Activated CD4-positive, alpha-beta memory T cell treated with anti-CD3 and anti-CD28 coated beads, Interleukin-2, amount 10 ng/mL, durations not matched to agents 7 days and 5 days (primary cell): ENCODE data around the gene ATAD3C. TPM values are rescaled to one million over a fixed set of nuclear protein-coding genes. Genes with fewer than 3 reads are reported as not detected.
"Not testable (repeated sequence)": the region's sequence is repeated elsewhere in the genome, so short reads cannot be mapped to it uniquely, and the experiment has no call there.

ENCODE experiments used
- CTCF ChIA-PET: fragments of 350-600 bp; sonication (Branson Sonifier 250); formaldehyde crosslinking; loops from one replicate; lab custom pipeline; 2021; ENCODE audit warnings: antibody characterized with exemption, inconsistent platforms; lab: Charles Lee
- POLR2A ChIA-PET: fragments of 350-600 bp; sonication (Branson Sonifier 250); formaldehyde crosslinking; loops from one replicate; lab custom pipeline; 2021; ENCODE audit warnings: antibody characterized with exemption; lab: Charles Lee
- DNase-seq: peaks from one replicate; pipeline ENCODE4 v3.0.0-alpha.2; 2020
- H3K27ac Mint-ChIP-seq: one replicate; pipeline ENCODE4 v1.8.0; 2021; ENCODE audit warnings: mild to moderate bottlenecking, mixed read lengths
- H3K27me3 Mint-ChIP-seq: one replicate; pipeline ENCODE4 v1.8.0; 2021; ENCODE audit warnings: mixed read lengths
- H3K36me3 Mint-ChIP-seq: one replicate; pipeline ENCODE4 v1.8.0; 2021; ENCODE audit warnings: low read depth, mixed read lengths
- H3K4me1 Mint-ChIP-seq: one replicate; pipeline ENCODE4 v1.8.0; 2021; ENCODE audit warnings: mixed read lengths
- H3K4me3 Mint-ChIP-seq: one replicate; pipeline ENCODE4 v1.8.0; 2021; ENCODE audit warnings: mild to moderate bottlenecking, mixed read lengths
- H3K9me3 Mint-ChIP-seq: one replicate; pipeline ENCODE4 v1.8.0; 2021; ENCODE audit warnings: mixed read lengths
- total RNA-seq, 2 experiments: library from RNA; stranded (reverse); gene quantifications; one replicate each; pipeline ENCODE4 v1.2.3, GENCODE V29; 2021

Gene ATAD3C
- total RNA-seq, 2 experiments from 2014 or later = 0.98 to 1.4 TPM

DNA sequence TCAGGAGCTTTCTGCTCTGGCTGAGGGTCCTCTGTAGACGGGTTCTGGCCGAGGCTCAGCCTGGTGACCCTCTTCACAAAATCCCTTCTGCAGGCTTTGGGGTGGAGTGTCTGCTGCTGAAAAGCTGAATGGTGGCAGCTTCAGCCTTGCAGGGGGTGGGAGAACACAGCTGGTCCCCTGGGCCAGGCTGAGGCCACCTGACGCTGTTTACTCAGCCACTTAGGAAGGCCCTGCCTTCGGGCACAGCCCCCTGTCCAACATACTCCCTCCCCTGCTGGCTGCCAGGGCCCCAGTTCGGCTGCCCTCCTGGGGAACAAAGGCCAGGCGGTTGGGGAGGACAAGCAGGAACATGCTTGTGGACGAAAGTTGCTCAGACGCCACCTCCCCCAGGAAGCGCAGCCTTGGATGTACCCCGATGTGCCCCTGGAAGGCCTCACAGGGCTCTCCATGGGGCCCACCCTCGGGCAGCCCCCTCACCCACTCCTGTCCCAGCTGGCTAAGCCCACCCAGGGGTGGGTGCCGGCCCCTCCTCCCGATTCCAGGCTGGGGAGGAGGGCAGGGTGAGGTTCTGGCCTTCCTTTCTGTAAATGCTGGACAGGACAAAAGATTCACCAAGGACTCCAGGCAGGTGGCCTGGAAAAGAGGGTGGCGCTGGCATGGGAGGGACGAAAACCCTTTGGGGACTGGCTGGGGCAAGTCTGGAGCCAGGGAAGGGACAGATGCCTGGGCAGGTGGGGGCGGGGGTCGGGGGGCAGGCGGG, 28.2 kb upstream of the ATAD3C start, which contains the start of gene ANKRD65:
Gene ANKRD65 (minus strand): TSS at position 130 of the 760 bp plus-strand sequence. CDS start 271 bp downstream, outside the sequence.
- DNase-seq = no peak
- H3K4me3 Mint-ChIP-seq = no peak within 1 kb of the TSS
- POLR2A ChIA-PET = interaction anchor here (1.2 kb wide), 1 partner anchor 14 kb away, joined by 4 read pairs; no protein-coding TSS in a partner anchor
- peaks cover 24% of the 10 kb centered on the region for H3K4me1 Mint-ChIP-seq
- no peaks in the 10 kb centered on the region for H3K36me3 Mint-ChIP-seq
- no peak within 1 kb of the TSS for H3K27ac Mint-ChIP-seq
- peaks cover 19% of the 10 kb centered on the region for H3K27me3 Mint-ChIP-seq
- CTCF ChIA-PET = no interaction called here
- H3K9me3 Mint-ChIP-seq = no peaks in the 10 kb centered on the region

DNA sequence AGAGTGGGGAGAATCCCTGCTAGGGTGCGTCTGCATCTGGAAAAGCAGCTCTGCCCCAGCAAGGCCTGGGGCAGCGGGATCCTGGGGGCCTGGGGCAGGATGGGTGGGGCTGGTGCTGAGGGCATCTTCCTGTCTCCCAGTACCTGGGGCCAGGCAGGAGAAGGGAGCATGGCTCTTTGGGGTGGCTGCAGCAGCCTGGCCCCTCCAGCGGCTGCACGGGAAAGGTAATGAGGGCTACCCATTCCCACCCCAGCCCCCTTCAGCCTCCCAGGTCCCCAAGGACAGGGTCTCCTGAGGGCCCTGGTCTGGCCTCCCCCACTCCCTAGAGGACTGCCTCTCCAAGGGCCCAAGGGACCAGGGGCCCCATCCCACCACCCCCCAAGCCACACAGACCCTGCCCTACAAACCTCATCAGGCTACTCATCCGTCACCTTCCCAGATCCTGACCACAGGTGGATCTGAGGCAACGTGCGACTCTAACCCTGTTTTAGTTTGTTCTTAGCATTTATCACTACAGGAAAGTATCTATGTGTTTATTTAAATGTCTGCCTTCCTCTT, 27.5 kb upstream of the ATAD3C start:
- POLR2A ChIA-PET = no interaction called here
- H3K27me3 Mint-ChIP-seq = peaks cover 20% of the 10 kb centered on the region
- CTCF ChIA-PET = no interaction called here

DNA sequence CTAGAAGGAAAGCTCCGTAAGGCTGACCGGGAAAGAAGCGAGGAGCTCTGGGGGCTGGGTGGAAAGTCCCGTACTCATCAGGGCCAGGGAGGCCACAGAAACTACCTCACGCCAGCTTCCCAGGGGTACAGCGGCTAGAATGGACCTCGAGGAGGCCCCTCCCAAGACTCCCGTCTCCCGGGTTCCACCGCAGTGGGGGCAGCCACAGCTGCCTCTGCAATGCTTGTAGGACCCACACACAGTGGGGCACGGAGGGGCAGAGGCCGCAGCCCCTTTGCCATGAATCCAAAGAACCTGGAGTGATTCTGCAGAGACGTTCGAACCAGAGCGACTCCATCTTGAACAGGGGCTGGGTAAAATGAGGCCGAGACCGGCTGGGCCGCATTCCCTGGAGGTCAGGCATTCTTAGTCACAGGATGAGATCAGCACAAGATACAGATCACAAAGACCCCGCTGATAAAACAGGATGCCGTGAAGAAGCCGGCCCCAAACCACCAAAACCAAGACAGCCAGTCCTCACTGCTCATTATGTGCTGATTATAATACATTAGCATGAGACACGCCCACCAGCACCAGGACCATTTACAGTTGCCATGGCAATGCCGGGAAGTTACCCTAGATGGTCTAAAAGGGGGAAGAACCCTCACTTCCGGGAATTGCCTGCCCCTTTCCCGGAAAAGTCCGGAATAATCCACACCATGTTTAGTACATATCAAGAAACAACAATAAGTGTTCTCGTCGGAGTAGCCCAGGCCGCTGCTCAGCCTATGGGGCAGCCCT, 26.8 kb upstream of the ATAD3C start:
- ChIA-PET CTCF (no interaction called here), POLR2A (no interaction called here)
- peaks cover 21% of the 10 kb centered on the region for H3K4me1 Mint-ChIP-seq

More for the DNA sequence above, 27.5 kb upstream of the ATAD3C start:
- no peak overlapping the region for H3K4me3 Mint-ChIP-seq
- H3K36me3 Mint-ChIP-seq = no peaks in the 10 kb centered on the region
- no peak overlapping the region for H3K27ac Mint-ChIP-seq
- no peak for DNase-seq
- no peaks in the 10 kb centered on the region for H3K9me3 Mint-ChIP-seq
- H3K4me1 Mint-ChIP-seq = peaks cover 24% of the 10 kb centered on the region

DNA sequence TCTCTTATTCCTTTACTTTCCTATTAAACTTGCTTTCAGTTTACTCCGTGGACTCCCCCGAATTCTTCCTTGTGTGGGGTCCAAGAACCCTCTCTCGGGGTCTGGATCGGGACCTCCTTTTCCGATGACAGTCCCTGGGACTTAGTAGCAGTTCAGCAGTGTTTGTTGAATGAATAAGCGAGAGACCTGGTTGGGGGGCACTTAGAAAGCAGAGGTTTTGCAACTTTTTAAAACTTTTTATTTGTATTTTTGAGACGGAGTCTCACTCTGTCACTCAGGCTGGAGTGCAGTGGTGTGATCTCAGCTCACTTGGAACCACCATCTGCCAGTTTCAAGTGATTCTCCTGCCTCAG, 26.3 kb upstream of the ATAD3C start:
- Mint-ChIP-seq H3K36me3 (no peaks in the 10 kb centered on the region), H3K4me3 (no peak overlapping the region), H3K27ac (no peak overlapping the region), H3K27me3 (peaks cover 20% of the 10 kb centered on the region), H3K4me1 (peaks cover 15% of the 10 kb centered on the region), H3K9me3 (no peaks in the 10 kb centered on the region)
- ChIA-PET CTCF (no interaction called here), POLR2A (no interaction called here)
- DNase-seq = no peak

More for the DNA sequence above, 26.8 kb upstream of the ATAD3C start:
- Mint-ChIP-seq H3K4me3 (no peak overlapping the region), H3K36me3 (no peaks in the 10 kb centered on the region), H3K27ac (no peak overlapping the region), H3K27me3 (peaks cover 20% of the 10 kb centered on the region), H3K9me3 (no peaks in the 10 kb centered on the region)
- DNase-seq = no peak

DNA sequence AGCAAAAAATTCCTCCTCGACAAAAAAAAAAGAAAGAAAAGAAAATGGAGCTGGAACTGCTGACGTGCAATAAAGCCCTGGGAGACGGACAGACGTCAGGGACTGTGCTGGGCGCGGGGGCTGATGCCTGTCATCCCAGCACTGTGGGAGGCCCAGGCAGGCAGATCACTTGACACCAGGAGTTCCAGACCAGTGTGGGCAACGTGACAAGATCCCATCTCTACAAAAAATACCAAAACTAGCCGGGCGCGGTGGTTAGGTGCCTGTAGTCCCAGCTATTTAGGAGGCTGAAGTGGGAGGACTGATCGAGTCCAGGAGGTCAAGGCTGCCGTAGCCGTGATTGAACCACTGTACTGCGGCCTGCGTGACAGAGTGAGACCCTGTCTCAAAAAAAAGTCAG, 24.8 kb upstream of the ATAD3C start:
- Mint-ChIP-seq H3K4me3 (no peak overlapping the region), H3K27ac (no peak overlapping the region), H3K4me1 (peaks cover 11% of the 10 kb centered on the region), H3K9me3 (no peaks in the 10 kb centered on the region), H3K36me3 (no peaks in the 10 kb centered on the region), H3K27me3 (peaks cover 25% of the 10 kb centered on the region)
- ChIA-PET CTCF (no interaction called here), POLR2A (interaction anchor here (1.2 kb wide), 1 partner anchor 25 kb away, joined by 4 read pairs; the partner anchor contains the start of gene CCNL2)
- no peak for DNase-seq

DNA sequence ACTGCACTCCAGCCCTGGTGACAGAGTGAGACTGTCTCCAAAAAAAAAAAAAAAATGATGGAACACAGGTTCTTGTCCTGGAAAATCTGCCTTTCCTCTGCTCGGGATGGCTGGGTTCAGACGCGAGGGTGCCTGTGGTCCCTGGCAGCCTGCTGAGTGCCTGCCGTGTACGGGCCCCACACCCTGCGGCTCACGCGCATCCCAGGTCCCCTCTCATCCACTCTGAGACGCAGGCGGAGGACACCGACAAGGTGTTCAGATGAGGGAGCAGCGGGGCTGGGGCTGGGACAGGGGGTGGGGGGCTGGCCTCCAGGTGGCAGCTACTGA, 24.1 kb upstream of the ATAD3C start:
- Mint-ChIP-seq H3K27me3 (peaks cover 28% of the 10 kb centered on the region), H3K27ac (no peak overlapping the region), H3K4me1 (peaks cover 11% of the 10 kb centered on the region), H3K4me3 (no peak overlapping the region), H3K9me3 (no peaks in the 10 kb centered on the region), H3K36me3 (no peaks in the 10 kb centered on the region)
- ChIA-PET CTCF (no interaction called here), POLR2A (no interaction called here)
- no peak for DNase-seq

DNA sequence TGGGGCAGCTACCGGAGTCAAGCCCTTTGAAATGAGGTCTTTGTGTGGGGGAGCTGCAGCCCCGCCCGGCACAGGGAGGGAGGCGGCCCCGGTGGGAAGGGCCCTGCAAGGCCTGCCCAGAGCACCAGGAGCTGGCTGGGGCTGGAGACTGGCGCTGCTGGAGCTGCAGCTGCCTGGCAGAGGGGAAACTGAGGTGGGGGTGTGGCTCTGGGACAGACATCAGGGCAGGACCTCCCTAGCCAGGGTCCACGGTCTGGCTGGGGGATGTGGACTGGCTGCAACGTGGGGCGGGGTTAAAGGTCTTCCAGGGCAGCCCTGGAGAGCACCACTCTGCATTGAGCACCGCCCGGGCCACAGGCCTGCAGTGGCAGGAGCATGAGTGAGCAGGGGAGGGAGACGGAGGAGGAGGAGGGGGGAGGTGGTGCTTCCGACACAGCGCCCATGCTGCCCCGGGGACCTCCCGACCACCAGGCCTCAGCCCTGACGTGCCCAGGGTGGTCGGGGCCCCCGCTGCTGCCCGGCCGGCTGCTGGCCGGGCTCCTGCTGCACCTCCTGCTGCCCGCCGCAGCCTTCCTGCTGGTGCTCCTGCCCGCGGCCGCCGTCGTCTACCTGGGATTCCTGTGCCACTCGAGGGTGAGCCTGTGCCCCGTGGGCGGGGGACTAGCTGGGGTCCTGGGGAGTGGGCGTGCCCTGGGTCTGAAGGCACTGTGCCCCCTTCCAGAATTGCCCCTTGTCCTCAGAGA, 23.6 kb upstream of the ATAD3C start:
- Mint-ChIP-seq H3K27ac (no peak overlapping the region), H3K27me3 (peaks cover 28% of the 10 kb centered on the region), H3K9me3 (no peaks in the 10 kb centered on the region), H3K4me3 (no peak overlapping the region), H3K4me1 (peaks cover 11% of the 10 kb centered on the region), H3K36me3 (no peaks in the 10 kb centered on the region)
- no peak for DNase-seq
- ChIA-PET POLR2A (no interaction called here), CTCF (no interaction called here)

DNA sequence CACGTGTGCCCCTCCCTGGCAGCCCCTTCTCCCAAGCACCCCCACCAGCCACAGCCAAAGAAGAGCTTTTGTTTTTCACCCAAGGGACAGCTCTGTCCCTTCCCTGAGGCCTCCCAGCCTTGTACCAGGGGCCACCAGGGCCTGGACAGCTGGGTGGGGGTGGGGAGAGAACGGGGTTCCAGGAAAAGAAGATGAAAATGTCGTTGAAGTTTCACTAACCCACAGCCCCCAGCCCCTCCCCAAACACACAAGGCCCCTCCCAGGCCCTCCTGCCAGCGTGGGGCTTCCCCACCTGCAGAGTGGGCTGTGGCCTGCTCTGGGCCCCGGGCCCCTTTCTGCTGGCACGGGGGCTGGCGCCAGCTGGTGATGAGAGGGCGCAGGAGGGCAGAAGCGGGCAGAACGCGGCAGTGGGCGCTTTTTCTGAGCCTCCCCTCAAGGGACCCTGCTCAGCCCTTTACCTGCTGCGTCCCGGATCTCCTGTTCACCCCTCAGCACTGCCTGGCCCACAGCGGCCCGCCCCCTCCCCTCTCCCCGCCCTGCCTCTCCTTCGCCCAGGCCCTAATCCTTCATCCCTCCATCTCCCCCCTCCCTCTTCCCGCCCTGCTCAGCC, 22.9 kb upstream of the ATAD3C start:
- H3K9me3 Mint-ChIP-seq = no peaks in the 10 kb centered on the region
- H3K36me3 Mint-ChIP-seq = no peaks in the 10 kb centered on the region
- H3K4me3 Mint-ChIP-seq = no peak overlapping the region
- ChIA-PET CTCF (no interaction called here), POLR2A (no interaction called here)
- H3K4me1 Mint-ChIP-seq = peaks cover 11% of the 10 kb centered on the region
- peaks cover 25% of the 10 kb centered on the region for H3K27me3 Mint-ChIP-seq
- H3K27ac Mint-ChIP-seq = no peak overlapping the region
- DNase-seq = no peak

DNA sequence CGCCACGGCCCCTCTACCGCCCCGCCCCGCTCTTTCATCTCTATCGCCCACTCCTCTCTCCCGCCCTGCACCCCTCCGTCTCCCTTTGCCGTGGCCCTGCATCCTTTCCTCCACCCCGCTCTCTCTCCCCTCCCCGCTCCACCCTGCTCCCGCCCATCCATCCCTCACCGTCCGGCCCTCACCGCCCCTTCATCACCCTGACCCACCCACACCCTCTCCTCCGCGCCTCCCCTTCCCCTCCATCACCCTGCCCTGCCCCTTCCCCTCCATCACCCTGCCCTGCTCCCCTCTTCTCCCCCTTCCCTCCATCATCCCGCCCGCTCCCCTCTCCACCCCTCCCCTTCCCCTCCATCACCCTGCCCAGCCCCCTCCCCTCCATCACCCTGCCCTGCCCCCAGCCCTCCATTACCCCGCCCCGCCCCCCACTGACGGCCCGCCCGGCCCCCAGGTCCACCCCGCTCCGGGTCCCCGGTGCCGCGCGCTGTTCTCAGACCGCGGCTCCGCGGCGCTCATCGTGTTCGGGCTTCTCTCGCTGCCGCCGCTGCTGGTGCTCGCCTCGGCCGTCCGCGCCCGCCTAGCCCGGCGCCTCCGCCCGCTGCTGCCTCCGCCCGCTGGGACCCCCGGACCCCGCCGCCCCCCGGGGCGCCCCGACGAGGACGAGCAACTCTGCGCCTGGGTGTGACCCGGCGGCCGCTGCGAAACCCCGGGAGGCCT, 22.2 kb upstream of the ATAD3C start:
- ChIA-PET CTCF (no interaction called here), POLR2A (no interaction called here)
- Mint-ChIP-seq H3K36me3 (no peaks in the 10 kb centered on the region), H3K4me3 (no peak overlapping the region), H3K27ac (no peak overlapping the region), H3K9me3 (no peaks in the 10 kb centered on the region), H3K4me1 (peaks cover 11% of the 10 kb centered on the region), H3K27me3 (peaks cover 23% of the 10 kb centered on the region)
- DNase-seq = no peak

DNA sequence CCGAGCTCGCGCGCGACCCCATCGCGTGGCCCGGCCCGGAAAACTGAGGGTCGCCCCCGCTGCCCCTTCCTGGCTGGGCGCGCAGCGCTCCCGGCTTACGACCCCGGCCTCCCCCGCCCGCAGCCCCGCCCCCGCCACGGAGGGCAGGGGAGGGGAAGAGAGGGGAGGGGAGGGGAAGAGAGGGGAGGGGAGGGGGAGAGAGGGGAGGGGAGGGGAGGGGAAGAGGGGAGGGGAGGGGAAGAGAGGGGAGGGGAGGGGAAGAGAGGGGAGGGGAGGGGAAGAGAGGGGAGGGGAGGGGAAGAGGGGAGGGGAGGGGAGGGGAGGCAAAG, 21.7 kb upstream of the ATAD3C start:
- H3K4me1 Mint-ChIP-seq = peaks cover 5% of the 10 kb centered on the region
- no peak for DNase-seq
- POLR2A ChIA-PET = no interaction called here
- H3K36me3 Mint-ChIP-seq = no peaks in the 10 kb centered on the region
- peaks cover 21% of the 10 kb centered on the region for H3K27me3 Mint-ChIP-seq
- H3K27ac Mint-ChIP-seq = no peak overlapping the region
- CTCF ChIA-PET = no interaction called here
- H3K9me3 Mint-ChIP-seq = no peaks in the 10 kb centered on the region
- H3K4me3 Mint-ChIP-seq = no peak overlapping the region

DNA sequence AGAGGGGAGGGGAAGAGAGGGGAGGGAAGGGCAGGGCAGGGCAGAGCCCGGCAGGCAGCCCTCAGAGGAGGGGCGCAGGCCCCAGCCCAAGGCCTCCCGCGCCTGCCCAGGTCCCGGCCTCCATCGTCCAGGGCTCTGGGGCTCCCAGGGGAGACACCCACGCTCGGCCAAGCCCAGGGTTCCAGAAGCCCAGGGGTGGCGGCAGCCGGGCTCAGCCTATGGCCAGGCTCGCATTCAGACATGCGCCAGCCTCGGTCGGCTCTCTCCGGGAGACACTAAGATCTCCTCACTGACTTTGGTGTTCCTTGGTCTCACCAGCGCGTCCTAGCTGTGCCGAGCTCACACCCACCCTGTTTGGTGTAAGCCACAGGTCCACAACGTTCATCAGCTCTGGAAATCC, 21.3 kb upstream of the ATAD3C start:
- peaks cover 4% of the 10 kb centered on the region for H3K4me1 Mint-ChIP-seq
- ChIA-PET CTCF (no interaction called here), POLR2A (interaction anchor here (1.3 kb wide), 1 partner anchor 22 kb away, joined by 3 read pairs; the partner anchor contains the start of gene MRPL20)
- peaks cover 21% of the 10 kb centered on the region for H3K27me3 Mint-ChIP-seq
- no peak overlapping the region for H3K27ac Mint-ChIP-seq
- H3K36me3 Mint-ChIP-seq = no peaks in the 10 kb centered on the region
- H3K4me3 Mint-ChIP-seq = no peak overlapping the region
- no peak for DNase-seq
- H3K9me3 Mint-ChIP-seq = no peaks in the 10 kb centered on the region

DNA sequence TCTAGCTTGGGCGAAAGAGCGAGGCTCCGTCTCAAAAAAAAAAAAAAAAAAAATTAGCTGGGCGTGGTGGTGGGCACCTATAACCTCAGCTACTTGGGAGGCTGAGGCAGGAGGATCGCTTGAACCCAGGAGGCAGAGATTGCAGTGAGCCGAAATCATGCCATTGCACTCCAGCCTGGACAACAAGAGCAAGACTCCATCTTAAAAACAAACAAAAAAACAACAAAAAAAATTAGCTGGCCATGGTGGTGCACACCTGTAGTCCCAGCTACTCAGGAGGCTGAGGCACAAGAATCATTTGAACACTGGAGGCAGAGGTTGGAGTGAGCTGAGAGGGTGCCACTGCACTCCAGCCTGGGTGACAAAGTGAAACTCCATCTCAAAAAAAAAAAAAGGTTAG, 20.5 kb upstream of the ATAD3C start:
- H3K27ac Mint-ChIP-seq, DNase-seq, CTCF ChIA-PET, H3K36me3 Mint-ChIP-seq, H3K4me3 Mint-ChIP-seq, H3K9me3 Mint-ChIP-seq, H3K4me1 Mint-ChIP-seq: not testable (repeated sequence)
- POLR2A ChIA-PET = interaction anchor here (0.6 to 1.3 kb wide), 2 partner anchors 9 to 23 kb away, joined by 3 read pairs; partner anchors contain the start of gene MRPL20
- peaks cover 21% of the 10 kb centered on the region for H3K27me3 Mint-ChIP-seq
